ENCODE results near the gene DLG2.

DLG2 gene

GRCh38 chr11:83528225-83528624 lies 2098.9 kb downstream of the DLG2 start:
- Mint-ChIP-seq H3K9me3 (no peaks in the 10 kb centered on the region), H3K4me3 (no peak overlapping the region), H3K4me1 (no peaks in the 10 kb centered on the region), H3K27ac (ENCODE audit: low read depth) (no peak overlapping the region), H3K27me3 (peaks cover 14% of the 10 kb centered on the region), H3K36me3 (ENCODE audit: insufficient read depth) (no peaks in the 10 kb centered on the region)
- ATAC-seq (replicated peaks; ENCODE audit: extremely low read depth, poor library complexity, severe bottlenecking) (no peak), DNase-seq (ENCODE audit: low spot score in 2 of 2) (no peak)

DNA sequence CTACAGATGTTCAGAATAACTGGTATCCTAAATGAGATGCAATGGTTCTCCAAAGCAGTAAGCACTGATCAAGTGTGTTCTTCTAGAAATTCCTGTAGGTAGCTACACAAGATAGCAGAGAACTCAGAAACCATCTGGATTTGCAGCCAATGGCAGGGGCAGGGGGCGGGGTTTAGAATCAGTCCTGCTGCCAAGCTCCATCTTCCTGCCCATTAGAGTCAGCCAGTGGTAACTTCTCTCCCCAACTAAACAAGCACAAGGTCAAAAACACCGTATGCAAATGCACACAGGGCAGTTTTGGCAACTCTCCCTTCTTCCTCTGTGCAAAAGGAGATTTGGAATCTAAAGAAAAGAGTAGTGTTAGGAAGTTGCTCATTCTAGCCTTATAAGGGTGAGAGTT lies 2103.5 kb downstream of the DLG2 start:
- Mint-ChIP-seq H3K4me3 (no peak overlapping the region), H3K36me3 (ENCODE audit: insufficient read depth) (no peaks in the 10 kb centered on the region), H3K27ac (ENCODE audit: low read depth) (no peak overlapping the region)

GRCh38 chr11:83522911-83523310 lies 2104.2 kb downstream of the DLG2 start:
- H3K4me3 Mint-ChIP-seq, result no peak overlapping the region
- peaks cover 9% of the 10 kb centered on the region for H3K9me3 Mint-ChIP-seq
- no peaks in the 10 kb centered on the region for H3K4me1 Mint-ChIP-seq
- no peak overlapping the region for H3K27ac Mint-ChIP-seq (ENCODE audit: low read depth)
- peaks cover 27% of the 10 kb centered on the region for H3K27me3 Mint-ChIP-seq
- no peak for DNase-seq (ENCODE audit: low spot score in 2 of 2)
- H3K36me3 Mint-ChIP-seq (ENCODE audit: insufficient read depth), result no peaks in the 10 kb centered on the region
- no peak for ATAC-seq (replicated peaks; ENCODE audit: extremely low read depth, poor library complexity, severe bottlenecking)

More for the DNA sequence above, 2103.5 kb downstream of the DLG2 start:
- Mint-ChIP-seq H3K27me3 (peaks cover 27% of the 10 kb centered on the region), H3K9me3 (peaks cover 9% of the 10 kb centered on the region), H3K4me1 (no peaks in the 10 kb centered on the region)
- DNase-seq (ENCODE audit: low spot score in 2 of 2) (no peak), ATAC-seq (replicated peaks; ENCODE audit: extremely low read depth, poor library complexity, severe bottlenecking) (no peak)

- Mint-ChIP-seq H3K4me3 (no peak overlapping the region), H3K36me3 (ENCODE audit: insufficient read depth) (no peaks in the 10 kb centered on the region), H3K9me3 (peaks cover 14% of the 10 kb centered on the region), H3K4me1 (no peaks in the 10 kb centered on the region), H3K27ac (ENCODE audit: low read depth) (no peak overlapping the region), H3K27me3 (peaks cover 25% of the 10 kb centered on the region)
- no peak for DNase-seq (ENCODE audit: low spot score in 2 of 2)
- no peak for ATAC-seq (replicated peaks; ENCODE audit: extremely low read depth, poor library complexity, severe bottlenecking)
Observed at GRCh38 chr11:83521647-83522596, 2105.2 kb downstream of the DLG2 start.

DNA sequence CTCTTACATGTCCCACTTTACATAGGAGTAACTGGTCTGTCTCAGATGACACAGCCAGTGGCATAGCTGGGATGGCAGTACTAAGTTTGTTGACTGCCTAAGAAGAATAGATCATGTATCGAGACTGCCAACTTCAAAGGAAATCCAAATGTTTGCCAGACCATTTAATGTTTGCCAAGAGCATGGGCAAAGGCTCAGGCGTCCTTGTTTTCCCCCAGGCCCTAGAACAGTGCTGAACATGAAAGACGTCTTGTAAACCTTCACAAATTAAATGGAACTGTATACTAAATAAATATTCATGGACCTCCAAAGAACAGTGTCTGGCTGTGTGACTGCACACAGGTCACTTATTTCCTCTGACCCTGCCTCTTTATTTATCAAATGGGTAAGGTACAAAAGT lies 2106.3 kb downstream of the DLG2 start:
- H3K27ac Mint-ChIP-seq (ENCODE audit: low read depth), result no peak overlapping the region
- peaks cover 14% of the 10 kb centered on the region for H3K9me3 Mint-ChIP-seq
- no peak overlapping the region for H3K4me3 Mint-ChIP-seq
- ATAC-seq (replicated peaks; ENCODE audit: extremely low read depth, poor library complexity, severe bottlenecking) (no peak), DNase-seq (ENCODE audit: low spot score in 2 of 2) (no peak)
- H3K36me3 Mint-ChIP-seq (ENCODE audit: insufficient read depth), result no peaks in the 10 kb centered on the region
- peaks cover 14% of the 10 kb centered on the region for H3K27me3 Mint-ChIP-seq
- no peaks in the 10 kb centered on the region for H3K4me1 Mint-ChIP-seq

- Mint-ChIP-seq H3K27ac (ENCODE audit: low read depth) (no peak overlapping the region), H3K9me3 (peaks cover 7% of the 10 kb centered on the region), H3K4me3 (no peak overlapping the region), H3K4me1 (no peaks in the 10 kb centered on the region), H3K36me3 (ENCODE audit: insufficient read depth) (no peaks in the 10 kb centered on the region), H3K27me3 (no peaks in the 10 kb centered on the region)
- DNase-seq (ENCODE audit: low spot score in 2 of 2) (no peak), ATAC-seq (replicated peaks; ENCODE audit: extremely low read depth, poor library complexity, severe bottlenecking) (no peak)
Observed at GRCh38 chr11:83511646-83512045, 2115.5 kb downstream of the DLG2 start.

- no peak overlapping the region for H3K27ac Mint-ChIP-seq (ENCODE audit: low read depth)
- H3K9me3 Mint-ChIP-seq, result peaks cover 7% of the 10 kb centered on the region
- DNase-seq (ENCODE audit: low spot score in 2 of 2), result no peak
- no peak overlapping the region for H3K4me3 Mint-ChIP-seq
- no peaks in the 10 kb centered on the region for H3K4me1 Mint-ChIP-seq
- H3K27me3 Mint-ChIP-seq, result no peaks in the 10 kb centered on the region
- no peaks in the 10 kb centered on the region for H3K36me3 Mint-ChIP-seq (ENCODE audit: insufficient read depth)
- no peak for ATAC-seq (replicated peaks; ENCODE audit: extremely low read depth, poor library complexity, severe bottlenecking)
Observed at GRCh38 chr11:83510530-83511460, 2116.3 kb downstream of the DLG2 start.

DNA sequence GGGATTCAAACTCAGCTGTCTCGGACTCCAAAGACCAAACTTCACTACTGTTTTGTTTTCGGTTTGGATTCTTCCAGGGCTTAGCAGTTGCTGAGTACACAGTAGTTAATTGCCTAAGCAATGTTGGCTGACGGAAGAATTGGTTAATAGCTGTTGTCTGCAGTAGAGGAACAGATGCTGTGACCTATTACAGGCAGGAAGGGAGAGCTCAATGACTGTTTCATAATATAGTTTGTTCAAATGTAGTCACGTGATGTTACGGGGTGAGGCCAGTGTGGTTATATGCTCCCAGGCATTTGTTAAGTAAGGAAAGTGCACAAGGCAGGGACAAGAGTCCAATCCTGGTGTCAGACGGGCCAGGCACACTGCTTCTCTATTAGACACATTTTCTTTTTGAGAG lies 2118.3 kb downstream of the DLG2 start:
- H3K9me3 Mint-ChIP-seq, result no peaks in the 10 kb centered on the region
- no peak overlapping the region for H3K4me3 Mint-ChIP-seq
- H3K36me3 Mint-ChIP-seq (ENCODE audit: insufficient read depth), result no peaks in the 10 kb centered on the region
- no peak for ATAC-seq (replicated peaks; ENCODE audit: extremely low read depth, poor library complexity, severe bottlenecking)
- H3K27me3 Mint-ChIP-seq, result no peaks in the 10 kb centered on the region
- DNase-seq (ENCODE audit: low spot score in 2 of 2), result no peak
- no peaks in the 10 kb centered on the region for H3K4me1 Mint-ChIP-seq
- no peak overlapping the region for H3K27ac Mint-ChIP-seq (ENCODE audit: low read depth)

GRCh38 chr11:83502041-83502440 lies 2125.1 kb downstream of the DLG2 start:
- no peaks in the 10 kb centered on the region for H3K27me3 Mint-ChIP-seq
- no peak for ATAC-seq (replicated peaks; ENCODE audit: extremely low read depth, poor library complexity, severe bottlenecking)
- H3K9me3 Mint-ChIP-seq, result no peaks in the 10 kb centered on the region
- H3K36me3 Mint-ChIP-seq (ENCODE audit: insufficient read depth), result no peaks in the 10 kb centered on the region
- H3K27ac Mint-ChIP-seq (ENCODE audit: low read depth), result no peak overlapping the region
- H3K4me1 Mint-ChIP-seq, result no peaks in the 10 kb centered on the region
- DNase-seq (ENCODE audit: low spot score in 2 of 2), result no peak
- no peak overlapping the region for H3K4me3 Mint-ChIP-seq

DNA sequence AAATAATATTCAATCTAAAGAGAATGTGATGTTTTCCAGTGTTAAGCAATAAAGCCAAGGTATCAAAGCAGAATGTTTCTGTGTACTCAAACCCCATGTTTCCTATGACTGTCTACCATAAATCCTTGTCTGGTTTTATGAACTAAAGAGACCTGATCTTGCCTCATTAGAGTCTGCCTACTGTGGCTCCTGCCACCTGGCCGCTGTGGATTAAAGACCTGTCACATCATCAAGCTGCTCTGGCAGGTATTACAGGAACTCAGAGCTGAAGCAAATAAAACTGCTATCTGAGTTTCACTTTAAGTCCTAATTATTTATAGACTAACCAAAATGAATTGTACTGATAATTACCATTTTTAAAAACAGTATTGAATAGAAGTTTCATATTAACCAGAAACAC lies 2133.2 kb downstream of the DLG2 start:
- ATAC-seq (replicated peaks; ENCODE audit: extremely low read depth, poor library complexity, severe bottlenecking) (no peak), DNase-seq (ENCODE audit: low spot score in 2 of 2) (no peak)
- Mint-ChIP-seq H3K4me1 (no peaks in the 10 kb centered on the region), H3K27ac (ENCODE audit: low read depth) (no peak overlapping the region), H3K9me3 (peaks cover 5% of the 10 kb centered on the region), H3K27me3 (peaks cover 9% of the 10 kb centered on the region), H3K36me3 (ENCODE audit: insufficient read depth) (no peaks in the 10 kb centered on the region), H3K4me3 (no peak overlapping the region)

DNA sequence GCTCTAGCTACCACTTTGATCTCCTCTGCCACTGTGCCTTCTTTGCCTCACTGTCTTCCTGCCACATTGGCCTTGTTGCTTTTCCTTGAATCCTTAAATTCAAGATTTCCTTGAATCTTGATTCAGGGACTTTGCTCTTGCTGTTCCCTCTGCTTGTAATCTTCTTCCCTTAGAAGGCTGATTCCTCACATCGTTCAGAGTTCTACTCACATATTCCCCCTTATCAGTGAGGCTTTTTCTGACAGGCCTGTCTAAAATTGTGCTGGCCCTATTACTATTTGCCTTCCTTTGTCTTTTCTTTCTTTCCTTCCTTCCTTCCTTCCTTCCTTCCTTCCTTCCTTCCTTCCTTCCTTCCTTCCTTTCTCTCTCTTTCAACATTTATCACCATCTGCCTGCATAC lies 2134.1 kb downstream of the DLG2 start:
- Mint-ChIP-seq H3K9me3 (peaks cover 5% of the 10 kb centered on the region), H3K36me3 (ENCODE audit: insufficient read depth) (no peaks in the 10 kb centered on the region), H3K4me3 (no peak overlapping the region), H3K27me3 (peaks cover 9% of the 10 kb centered on the region), H3K27ac (ENCODE audit: low read depth) (no peak overlapping the region), H3K4me1 (no peaks in the 10 kb centered on the region)
- DNase-seq (ENCODE audit: low spot score in 2 of 2), result no peak
- no peak for ATAC-seq (replicated peaks; ENCODE audit: extremely low read depth, poor library complexity, severe bottlenecking)

DNA sequence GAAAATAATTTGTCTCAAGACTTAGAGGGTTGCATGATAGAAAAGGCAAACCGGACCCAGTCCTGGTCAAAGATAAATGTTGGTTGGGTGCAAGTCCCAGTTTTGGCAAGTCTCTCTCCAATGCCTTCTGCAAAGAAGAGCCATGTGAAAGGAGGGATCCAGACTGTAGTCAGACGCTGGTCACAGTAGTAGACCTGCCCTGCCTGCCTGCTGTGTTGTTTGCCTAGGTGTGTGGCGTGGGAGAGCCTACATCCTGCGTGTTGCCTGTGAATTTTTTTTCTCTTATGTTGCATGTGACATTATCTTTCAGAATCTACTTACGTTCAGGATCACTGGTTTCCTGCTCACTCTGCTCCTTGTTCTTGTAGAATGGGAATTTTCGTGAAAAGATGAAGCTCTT lies 2143.3 kb downstream of the DLG2 start:
- no peaks in the 10 kb centered on the region for H3K4me1 Mint-ChIP-seq
- DNase-seq (ENCODE audit: low spot score in 2 of 2) (no peak), ATAC-seq (replicated peaks; ENCODE audit: extremely low read depth, poor library complexity, severe bottlenecking) (no peak)
- no peak overlapping the region for H3K4me3 Mint-ChIP-seq
- H3K9me3 Mint-ChIP-seq, result no peaks in the 10 kb centered on the region
- no peak overlapping the region for H3K27ac Mint-ChIP-seq (ENCODE audit: low read depth)
- H3K27me3 Mint-ChIP-seq, result peaks cover 9% of the 10 kb centered on the region
- no peaks in the 10 kb centered on the region for H3K36me3 Mint-ChIP-seq (ENCODE audit: insufficient read depth)
